ENCODE results near the gene DOK3.

DNA sequence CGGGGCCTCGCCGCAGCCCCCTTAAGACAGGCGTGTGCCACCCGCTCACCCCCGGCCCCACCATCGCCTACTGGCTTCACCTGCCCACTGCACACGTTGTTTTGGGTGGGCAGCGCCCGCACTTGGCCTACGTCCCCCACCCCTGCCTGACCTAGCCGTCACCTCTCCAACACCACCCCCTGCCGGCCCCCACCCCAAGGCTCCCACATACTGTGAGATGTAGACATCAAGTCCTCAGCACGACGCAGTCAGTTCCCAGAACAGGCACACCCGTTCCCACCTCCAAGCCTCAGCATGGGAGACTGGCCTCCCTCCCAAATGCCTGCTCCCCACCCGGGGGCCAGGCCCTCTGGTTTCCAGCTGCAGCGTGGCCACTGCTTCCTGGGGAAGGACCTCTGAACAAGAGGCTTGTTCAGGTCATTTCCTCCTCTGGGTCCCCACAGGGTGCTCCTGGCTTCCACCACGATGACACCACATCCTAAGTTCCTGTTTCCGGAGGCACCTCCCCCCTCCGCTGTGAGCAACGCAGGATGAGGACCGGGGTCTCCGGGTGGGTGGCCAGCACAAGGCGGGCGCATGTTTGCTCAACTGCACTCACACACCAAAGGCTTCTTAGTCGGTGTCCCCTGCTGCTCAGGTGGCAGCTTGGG lies 47.5 kb downstream of the DOK3 start:
- TF ChIP-seq, protein P1, sequence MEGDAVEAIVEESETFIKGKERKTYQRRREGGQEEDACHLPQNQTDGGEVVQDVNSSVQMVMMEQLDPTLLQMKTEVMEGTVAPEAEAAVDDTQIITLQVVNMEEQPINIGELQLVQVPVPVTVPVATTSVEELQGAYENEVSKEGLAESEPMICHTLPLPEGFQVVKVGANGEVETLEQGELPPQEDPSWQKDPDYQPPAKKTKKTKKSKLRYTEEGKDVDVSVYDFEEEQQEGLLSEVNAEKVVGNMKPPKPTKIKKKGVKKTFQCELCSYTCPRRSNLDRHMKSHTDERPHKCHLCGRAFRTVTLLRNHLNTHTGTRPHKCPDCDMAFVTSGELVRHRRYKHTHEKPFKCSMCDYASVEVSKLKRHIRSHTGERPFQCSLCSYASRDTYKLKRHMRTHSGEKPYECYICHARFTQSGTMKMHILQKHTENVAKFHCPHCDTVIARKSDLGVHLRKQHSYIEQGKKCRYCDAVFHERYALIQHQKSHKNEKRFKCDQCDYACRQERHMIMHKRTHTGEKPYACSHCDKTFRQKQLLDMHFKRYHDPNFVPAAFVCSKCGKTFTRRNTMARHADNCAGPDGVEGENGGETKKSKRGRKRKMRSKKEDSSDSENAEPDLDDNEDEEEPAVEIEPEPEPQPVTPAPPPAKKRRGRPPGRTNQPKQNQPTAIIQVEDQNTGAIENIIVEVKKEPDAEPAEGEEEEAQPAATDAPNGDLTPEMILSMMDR (IDR thresholded peaks at IDR 0.05 in 2 of 3, conservative IDR thresholded peaks at IDR 0.05 in 1 of 3; ENCODE audit: borderline replicate concordance in 1 of 3, insufficient read depth in 1 of 3, low read depth in 2 of 3, low read length in 2 of 3), result no peak
- TF ChIP-seq, protein P2, sequence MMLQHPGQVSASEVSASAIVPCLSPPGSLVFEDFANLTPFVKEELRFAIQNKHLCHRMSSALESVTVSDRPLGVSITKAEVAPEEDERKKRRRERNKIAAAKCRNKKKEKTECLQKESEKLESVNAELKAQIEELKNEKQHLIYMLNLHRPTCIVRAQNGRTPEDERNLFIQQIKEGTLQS (IDR thresholded peaks at IDR 0.05), result no peak
- TF ChIP-seq POLR2A (IDR thresholded peaks at IDR 0.05; ENCODE audit: borderline replicate concordance, extremely low read depth, insufficient read depth, insufficient read length), result no peak
- TF ChIP-seq JUND (IDR thresholded peaks at IDR 0.05), result no peak
- TF ChIP-seq TCF7L2 (IDR thresholded peaks at IDR 0.05; ENCODE audit: borderline replicate concordance, extremely low read depth, insufficient read depth, insufficient read length), result no peak
- TF ChIP-seq EZH2 (IDR thresholded peaks at IDR 0.05), result no peak
- TF ChIP-seq, protein P3, sequence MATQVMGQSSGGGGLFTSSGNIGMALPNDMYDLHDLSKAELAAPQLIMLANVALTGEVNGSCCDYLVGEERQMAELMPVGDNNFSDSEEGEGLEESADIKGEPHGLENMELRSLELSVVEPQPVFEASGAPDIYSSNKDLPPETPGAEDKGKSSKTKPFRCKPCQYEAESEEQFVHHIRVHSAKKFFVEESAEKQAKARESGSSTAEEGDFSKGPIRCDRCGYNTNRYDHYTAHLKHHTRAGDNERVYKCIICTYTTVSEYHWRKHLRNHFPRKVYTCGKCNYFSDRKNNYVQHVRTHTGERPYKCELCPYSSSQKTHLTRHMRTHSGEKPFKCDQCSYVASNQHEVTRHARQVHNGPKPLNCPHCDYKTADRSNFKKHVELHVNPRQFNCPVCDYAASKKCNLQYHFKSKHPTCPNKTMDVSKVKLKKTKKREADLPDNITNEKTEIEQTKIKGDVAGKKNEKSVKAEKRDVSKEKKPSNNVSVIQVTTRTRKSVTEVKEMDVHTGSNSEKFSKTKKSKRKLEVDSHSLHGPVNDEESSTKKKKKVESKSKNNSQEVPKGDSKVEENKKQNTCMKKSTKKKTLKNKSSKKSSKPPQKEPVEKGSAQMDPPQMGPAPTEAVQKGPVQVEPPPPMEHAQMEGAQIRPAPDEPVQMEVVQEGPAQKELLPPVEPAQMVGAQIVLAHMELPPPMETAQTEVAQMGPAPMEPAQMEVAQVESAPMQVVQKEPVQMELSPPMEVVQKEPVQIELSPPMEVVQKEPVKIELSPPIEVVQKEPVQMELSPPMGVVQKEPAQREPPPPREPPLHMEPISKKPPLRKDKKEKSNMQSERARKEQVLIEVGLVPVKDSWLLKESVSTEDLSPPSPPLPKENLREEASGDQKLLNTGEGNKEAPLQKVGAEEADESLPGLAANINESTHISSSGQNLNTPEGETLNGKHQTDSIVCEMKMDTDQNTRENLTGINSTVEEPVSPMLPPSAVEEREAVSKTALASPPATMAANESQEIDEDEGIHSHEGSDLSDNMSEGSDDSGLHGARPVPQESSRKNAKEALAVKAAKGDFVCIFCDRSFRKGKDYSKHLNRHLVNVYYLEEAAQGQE (IDR thresholded peaks at IDR 0.05; ENCODE audit: low read depth), result no peak
- TF ChIP-seq POLR2AphosphoS5 (IDR thresholded peaks at IDR 0.05; ENCODE audit: low read depth, low read length), result no peak
- TF ChIP-seq, protein P4, sequence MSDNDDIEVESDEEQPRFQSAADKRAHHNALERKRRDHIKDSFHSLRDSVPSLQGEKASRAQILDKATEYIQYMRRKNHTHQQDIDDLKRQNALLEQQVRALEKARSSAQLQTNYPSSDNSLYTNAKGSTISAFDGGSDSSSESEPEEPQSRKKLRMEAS (IDR thresholded peaks at IDR 0.05), result no peak
